ENCODE measurements around the gene DMD. TPM values are rescaled to one million over a fixed set of nuclear protein-coding genes. Genes with fewer than 3 reads are reported as not detected.

Gene DMD
- total RNA-seq, 1 experiment from 2014 or later: 2.2 TPM

GRCh38 chrX:31338991-31339350 is 1872.4 kb downstream of the DMD start:
- H3K36me3 ChIP-seq (ENCODE audit: control insufficient read depth, insufficient read depth, low read length): no peaks in the 10 kb centered on the region
- POLR2A ChIA-PET: no interaction called here
- intact Hi-C loops (cut with micrococcal nuclease; ENCODE audit: unreplicated experiment) (no loop called here), in situ Hi-C loops (cut with HindIII; ENCODE audit: low pct_unique_long_range_greater_than_20kb, low sequenced_read_pairs) (no loop called here)
- no peak overlapping the region for H3K27ac ChIP-seq (ENCODE audit: low read length)
- H3K9me3 ChIP-seq (ENCODE audit: control insufficient read depth, insufficient read depth, low read depth, low read length): no peaks in the 10 kb centered on the region
- H3K4me1 ChIP-seq (ENCODE audit: control insufficient read depth, insufficient read depth, low read length): no peaks in the 10 kb centered on the region
- TF ChIP-seq, protein P1, sequence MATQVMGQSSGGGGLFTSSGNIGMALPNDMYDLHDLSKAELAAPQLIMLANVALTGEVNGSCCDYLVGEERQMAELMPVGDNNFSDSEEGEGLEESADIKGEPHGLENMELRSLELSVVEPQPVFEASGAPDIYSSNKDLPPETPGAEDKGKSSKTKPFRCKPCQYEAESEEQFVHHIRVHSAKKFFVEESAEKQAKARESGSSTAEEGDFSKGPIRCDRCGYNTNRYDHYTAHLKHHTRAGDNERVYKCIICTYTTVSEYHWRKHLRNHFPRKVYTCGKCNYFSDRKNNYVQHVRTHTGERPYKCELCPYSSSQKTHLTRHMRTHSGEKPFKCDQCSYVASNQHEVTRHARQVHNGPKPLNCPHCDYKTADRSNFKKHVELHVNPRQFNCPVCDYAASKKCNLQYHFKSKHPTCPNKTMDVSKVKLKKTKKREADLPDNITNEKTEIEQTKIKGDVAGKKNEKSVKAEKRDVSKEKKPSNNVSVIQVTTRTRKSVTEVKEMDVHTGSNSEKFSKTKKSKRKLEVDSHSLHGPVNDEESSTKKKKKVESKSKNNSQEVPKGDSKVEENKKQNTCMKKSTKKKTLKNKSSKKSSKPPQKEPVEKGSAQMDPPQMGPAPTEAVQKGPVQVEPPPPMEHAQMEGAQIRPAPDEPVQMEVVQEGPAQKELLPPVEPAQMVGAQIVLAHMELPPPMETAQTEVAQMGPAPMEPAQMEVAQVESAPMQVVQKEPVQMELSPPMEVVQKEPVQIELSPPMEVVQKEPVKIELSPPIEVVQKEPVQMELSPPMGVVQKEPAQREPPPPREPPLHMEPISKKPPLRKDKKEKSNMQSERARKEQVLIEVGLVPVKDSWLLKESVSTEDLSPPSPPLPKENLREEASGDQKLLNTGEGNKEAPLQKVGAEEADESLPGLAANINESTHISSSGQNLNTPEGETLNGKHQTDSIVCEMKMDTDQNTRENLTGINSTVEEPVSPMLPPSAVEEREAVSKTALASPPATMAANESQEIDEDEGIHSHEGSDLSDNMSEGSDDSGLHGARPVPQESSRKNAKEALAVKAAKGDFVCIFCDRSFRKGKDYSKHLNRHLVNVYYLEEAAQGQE (IDR thresholded peaks at IDR 0.05; ENCODE audit: insufficient read depth in 1 of 2, low read depth in 2 of 2, low read length in 1 of 2): no peak
- TF ChIP-seq SIN3A (IDR thresholded peaks at IDR 0.05; ENCODE audit: borderline replicate concordance, insufficient read depth, low read depth, low read length) (no peak), TCF7L2 (IDR thresholded peaks at IDR 0.05; ENCODE audit: low read depth, low read length) (no peak), POLR2AphosphoS5 (IDR thresholded peaks at IDR 0.05; ENCODE audit: low read depth, low read length) (no peak)
- TF ChIP-seq, protein P2, sequence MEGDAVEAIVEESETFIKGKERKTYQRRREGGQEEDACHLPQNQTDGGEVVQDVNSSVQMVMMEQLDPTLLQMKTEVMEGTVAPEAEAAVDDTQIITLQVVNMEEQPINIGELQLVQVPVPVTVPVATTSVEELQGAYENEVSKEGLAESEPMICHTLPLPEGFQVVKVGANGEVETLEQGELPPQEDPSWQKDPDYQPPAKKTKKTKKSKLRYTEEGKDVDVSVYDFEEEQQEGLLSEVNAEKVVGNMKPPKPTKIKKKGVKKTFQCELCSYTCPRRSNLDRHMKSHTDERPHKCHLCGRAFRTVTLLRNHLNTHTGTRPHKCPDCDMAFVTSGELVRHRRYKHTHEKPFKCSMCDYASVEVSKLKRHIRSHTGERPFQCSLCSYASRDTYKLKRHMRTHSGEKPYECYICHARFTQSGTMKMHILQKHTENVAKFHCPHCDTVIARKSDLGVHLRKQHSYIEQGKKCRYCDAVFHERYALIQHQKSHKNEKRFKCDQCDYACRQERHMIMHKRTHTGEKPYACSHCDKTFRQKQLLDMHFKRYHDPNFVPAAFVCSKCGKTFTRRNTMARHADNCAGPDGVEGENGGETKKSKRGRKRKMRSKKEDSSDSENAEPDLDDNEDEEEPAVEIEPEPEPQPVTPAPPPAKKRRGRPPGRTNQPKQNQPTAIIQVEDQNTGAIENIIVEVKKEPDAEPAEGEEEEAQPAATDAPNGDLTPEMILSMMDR (IDR thresholded peaks at IDR 0.05): no peak
- DNase-seq (ENCODE audit: low read depth, low spot score) (no peak), ATAC-seq (no peak)
- H3K4me3 ChIP-seq (ENCODE audit: low read depth in 2 of 2, low read length in 2 of 2): no peak overlapping the region
- BruUV-seq (replicated peaks): no TSS peak
- CTCF ChIA-PET: no interaction called here
- no peaks in the 10 kb centered on the region for H3K27me3 ChIP-seq (ENCODE audit: control insufficient read depth, insufficient read depth, low read length)

GRCh38 chrX:31337332-31337731 is 1874.0 kb downstream of the DMD start:
- DNase-seq (ENCODE audit: low read depth, low spot score): no peak
- no peaks in the 10 kb centered on the region for H3K9me3 ChIP-seq (ENCODE audit: control insufficient read depth, insufficient read depth, low read depth, low read length)
- no peaks in the 10 kb centered on the region for H3K36me3 ChIP-seq (ENCODE audit: control insufficient read depth, insufficient read depth, low read length)
- TF ChIP-seq, protein P1 (IDR thresholded peaks at IDR 0.05; ENCODE audit: insufficient read depth in 1 of 2, low read depth in 2 of 2, low read length in 1 of 2): no peak
- TF ChIP-seq SIN3A (IDR thresholded peaks at IDR 0.05; ENCODE audit: borderline replicate concordance, insufficient read depth, low read depth, low read length): no peak
- TF ChIP-seq, protein P2 (IDR thresholded peaks at IDR 0.05): no peak
- no peak for TF ChIP-seq POLR2AphosphoS5 (IDR thresholded peaks at IDR 0.05; ENCODE audit: low read depth, low read length)
- no peak for TF ChIP-seq TCF7L2 (IDR thresholded peaks at IDR 0.05; ENCODE audit: low read depth, low read length)
- H3K27me3 ChIP-seq (ENCODE audit: control insufficient read depth, insufficient read depth, low read length): no peaks in the 10 kb centered on the region
- no peak for ATAC-seq
- in situ Hi-C loops (cut with HindIII; ENCODE audit: low pct_unique_long_range_greater_than_20kb, low sequenced_read_pairs): no loop called here
- H3K4me3 ChIP-seq (ENCODE audit: low read depth in 2 of 2, low read length in 2 of 2): no peak overlapping the region
- ChIA-PET CTCF (no interaction called here), POLR2A (no interaction called here)
- no TSS peak for BruUV-seq (replicated peaks)
- intact Hi-C loops (cut with micrococcal nuclease; ENCODE audit: unreplicated experiment): no loop called here
- no peaks in the 10 kb centered on the region for H3K4me1 ChIP-seq (ENCODE audit: control insufficient read depth, insufficient read depth, low read length)
- H3K27ac ChIP-seq (ENCODE audit: low read length): no peak overlapping the region

Measured in Panc1 (cell line).